MM.1S (cell line): Measurements from ENCODE around the gene COL8A2.

ENCODE experiments used
- DNase-seq: peaks from one replicate; pipeline ENCODE4 v3.0.0-alpha.2; 2015
- H2AFZ ChIP-seq: fragments of 300-600 bp; sonication (generic); 2 replicates; pipeline ENCODE4 v1.6.0; 2016; ENCODE audit warnings: antibody characterized with exemption, low read length
- H3F3A ChIP-seq: fragments of 300-600 bp; sonication (generic); 2 replicates; pipeline ENCODE4 v1.6.1; 2016; ENCODE audit warnings: mild to moderate bottlenecking, antibody characterized with exemption, low read length, moderate library complexity, mixed read lengths; ENCODE audit not compliant: insufficient read depth
- H3K27ac ChIP-seq: fragments of 300-600 bp; sonication (generic); 2 replicates; pipeline ENCODE4 v1.5.1; 2016; ENCODE audit warnings: mild to moderate bottlenecking, low read length
- H3K27me3 ChIP-seq: fragments of 300-600 bp; sonication (generic); replicated peaks from 2 replicates; pipeline ENCODE4 v1.6.0; 2016; ENCODE audit warnings: low read length; ENCODE audit not compliant: insufficient read depth
- H3K36me3 ChIP-seq: fragments of 300-600 bp; sonication (generic); replicated peaks from 2 replicates; pipeline ENCODE4 v1.6.1; 2016; ENCODE audit warnings: mild to moderate bottlenecking, low read length, mixed read lengths; ENCODE audit not compliant: insufficient read depth
- H3K4me1 ChIP-seq: fragments of 300-600 bp; sonication (generic); 2 replicates; pipeline ENCODE4 v1.6.1; 2016; ENCODE audit warnings: low read length, mixed read lengths
- H3K4me2 ChIP-seq: fragments of 300-600 bp; sonication (generic); 2 replicates; pipeline ENCODE4 v1.6.0; 2016; ENCODE audit warnings: low read depth, low read length
- H3K4me3 ChIP-seq: fragments of 300-600 bp; sonication (generic); 2 replicates; pipeline ENCODE4 v1.5.1; 2016; ENCODE audit warnings: low read length, mixed read lengths
- H3K79me2 ChIP-seq: fragments of 300-600 bp; sonication (generic); 2 replicates; pipeline ENCODE4 v1.6.1; 2016; ENCODE audit warnings: mixed run types, low read length, mixed read lengths
- H3K9ac ChIP-seq: fragments of 300-600 bp; sonication (generic); 2 replicates; pipeline ENCODE4 v1.6.1; 2016; ENCODE audit warnings: low read length, mixed read lengths
- H3K9me2 ChIP-seq: fragments of 300-600 bp; sonication (generic); replicated peaks from 2 replicates; pipeline ENCODE4 v1.6.1; 2016; ENCODE audit warnings: mild to moderate bottlenecking, low read length, mixed read lengths; ENCODE audit not compliant: insufficient read depth
- H3K9me3 ChIP-seq: fragments of 300-600 bp; sonication (generic); replicated peaks from 2 replicates; pipeline ENCODE4 v1.6.1; 2016; ENCODE audit warnings: mild to moderate bottlenecking, low read length, mixed read lengths; ENCODE audit not compliant: insufficient read depth
- H4K20me1 ChIP-seq: fragments of 300-600 bp; sonication (generic); 2 replicates; pipeline ENCODE4 v1.6.1; 2016; ENCODE audit warnings: mild to moderate bottlenecking, low read length, moderate library complexity, mixed read lengths; ENCODE audit not compliant: insufficient read depth
- EZH2 ChIP-seq: fragments of 300-600 bp; sonication (generic); optimal IDR thresholded peaks from 2 replicates; pipeline ENCODE3; 2017; ENCODE audit warnings: low read depth, mild to moderate bottlenecking, antibody characterized with exemption, low read length, mixed read lengths
- EZH2phosphoT487 ChIP-seq: fragments of 300-600 bp; sonication (generic); IDR thresholded peaks from 2 replicates; pipeline ENCODE4 v1.6.1; 2018; ENCODE audit warnings: antibody characterized with exemption, low read length
- TF ChIP-seq, protein P1 (sequence below): fragments of 300-600 bp; sonication (generic); IDR thresholded peaks from 2 replicates; pipeline ENCODE4 v1.5.1; 2016; ENCODE audit warnings: antibody characterized with exemption, low read length, mixed read lengths

COL8A2 gene

DNA sequence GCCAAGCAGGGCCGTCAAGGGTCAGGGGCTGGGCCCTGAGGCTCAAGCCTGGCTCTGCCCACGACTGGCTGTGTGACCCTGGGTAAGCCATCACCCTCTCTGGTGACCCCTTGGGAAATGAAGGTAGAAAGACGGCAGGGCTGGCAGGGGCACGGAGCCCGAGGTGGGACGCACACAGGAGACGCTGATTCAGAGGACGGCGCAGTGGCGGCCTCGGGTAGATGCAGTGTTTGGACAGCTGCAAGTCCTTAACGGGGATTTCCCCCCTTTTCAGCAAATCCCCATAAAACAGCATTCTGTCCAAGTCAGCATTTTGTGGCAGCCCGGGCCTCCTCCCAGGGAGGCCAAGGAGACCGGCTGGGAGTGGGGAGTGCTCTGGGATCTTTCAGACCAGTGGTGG lies 16.7 kb downstream of the COL8A2 start:
- no peak overlapping the region for H2AFZ ChIP-seq
- TF ChIP-seq, protein P1, sequence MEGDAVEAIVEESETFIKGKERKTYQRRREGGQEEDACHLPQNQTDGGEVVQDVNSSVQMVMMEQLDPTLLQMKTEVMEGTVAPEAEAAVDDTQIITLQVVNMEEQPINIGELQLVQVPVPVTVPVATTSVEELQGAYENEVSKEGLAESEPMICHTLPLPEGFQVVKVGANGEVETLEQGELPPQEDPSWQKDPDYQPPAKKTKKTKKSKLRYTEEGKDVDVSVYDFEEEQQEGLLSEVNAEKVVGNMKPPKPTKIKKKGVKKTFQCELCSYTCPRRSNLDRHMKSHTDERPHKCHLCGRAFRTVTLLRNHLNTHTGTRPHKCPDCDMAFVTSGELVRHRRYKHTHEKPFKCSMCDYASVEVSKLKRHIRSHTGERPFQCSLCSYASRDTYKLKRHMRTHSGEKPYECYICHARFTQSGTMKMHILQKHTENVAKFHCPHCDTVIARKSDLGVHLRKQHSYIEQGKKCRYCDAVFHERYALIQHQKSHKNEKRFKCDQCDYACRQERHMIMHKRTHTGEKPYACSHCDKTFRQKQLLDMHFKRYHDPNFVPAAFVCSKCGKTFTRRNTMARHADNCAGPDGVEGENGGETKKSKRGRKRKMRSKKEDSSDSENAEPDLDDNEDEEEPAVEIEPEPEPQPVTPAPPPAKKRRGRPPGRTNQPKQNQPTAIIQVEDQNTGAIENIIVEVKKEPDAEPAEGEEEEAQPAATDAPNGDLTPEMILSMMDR: no peak
- no peak overlapping the region for H3K9ac ChIP-seq
- no peaks in the 10 kb centered on the region for H3K9me3 ChIP-seq
- no peak overlapping the region for H3K27ac ChIP-seq
- H4K20me1 ChIP-seq: no peaks in the 10 kb centered on the region
- no peaks in the 10 kb centered on the region for H3K36me3 ChIP-seq
- H3K27me3 ChIP-seq: no peaks in the 10 kb centered on the region
- H3F3A ChIP-seq: no peaks in the 10 kb centered on the region
- no peaks in the 10 kb centered on the region for H3K4me1 ChIP-seq
- H3K79me2 ChIP-seq: no peaks in the 10 kb centered on the region
- H3K4me3 ChIP-seq: no peak overlapping the region
- no peak for DNase-seq
- H3K4me2 ChIP-seq: no peak overlapping the region
- H3K9me2 ChIP-seq: no peaks in the 10 kb centered on the region

DNA sequence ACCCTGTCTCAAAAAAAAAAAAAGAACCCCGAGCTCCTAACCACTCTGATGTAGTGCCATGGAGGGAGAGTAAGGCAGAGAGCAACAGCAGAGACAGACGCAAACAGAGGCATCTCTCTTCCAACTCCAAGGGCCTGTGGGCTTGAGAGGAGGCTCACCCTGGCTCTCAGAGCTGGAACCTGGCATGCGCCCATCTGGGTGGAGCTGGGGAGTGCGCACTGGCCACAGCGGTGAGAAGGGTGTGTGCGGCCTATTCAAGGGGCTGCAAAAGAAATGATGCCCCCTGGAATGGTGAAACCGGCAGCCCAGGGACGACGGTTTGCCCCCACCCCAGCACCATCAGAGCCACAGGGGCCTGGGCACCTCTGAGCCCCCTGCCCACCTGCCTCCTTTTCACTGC lies 17.6 kb downstream of the COL8A2 start:
- Histone ChIP-seq H3K79me2 (no peaks in the 10 kb centered on the region), H2AFZ (no peak overlapping the region), H3F3A (no peaks in the 10 kb centered on the region), H3K4me2 (no peak overlapping the region), H4K20me1 (no peaks in the 10 kb centered on the region), H3K36me3 (no peaks in the 10 kb centered on the region), H3K27me3 (no peaks in the 10 kb centered on the region), H3K9me3 (no peaks in the 10 kb centered on the region), H3K27ac (no peak overlapping the region), H3K4me3 (no peak overlapping the region), H3K9me2 (no peaks in the 10 kb centered on the region), H3K4me1 (no peaks in the 10 kb centered on the region), H3K9ac (no peak overlapping the region)
- TF ChIP-seq, protein P1: no peak
- TF ChIP-seq EZH2phosphoT487: no peak
- TF ChIP-seq EZH2: no peak
- no peak for DNase-seq

DNA sequence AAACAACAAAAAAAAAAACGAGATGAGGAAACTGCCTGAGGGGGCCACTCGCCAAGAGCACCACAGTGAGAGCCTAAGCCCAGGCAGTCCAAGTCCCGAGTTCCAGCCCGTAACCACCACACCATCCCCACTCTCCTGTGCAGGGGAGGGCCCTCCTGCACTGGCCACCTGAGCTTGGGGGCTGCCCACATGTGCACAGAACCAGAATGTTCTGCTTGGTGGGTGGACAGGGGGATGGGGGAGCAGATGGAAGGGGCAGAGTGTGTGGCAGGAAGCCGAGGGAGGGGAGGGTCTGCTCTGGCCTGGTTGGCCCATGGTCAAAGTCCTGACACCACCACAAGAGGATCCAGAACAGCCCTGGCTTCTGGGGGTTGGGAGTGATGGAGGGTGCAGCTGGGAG lies 18.8 kb downstream of the COL8A2 start:
- Histone ChIP-seq H3K9ac (no peak overlapping the region), H3K9me3 (no peaks in the 10 kb centered on the region), H2AFZ (no peak overlapping the region), H3K27me3 (no peaks in the 10 kb centered on the region), H3K79me2 (no peaks in the 10 kb centered on the region), H3K4me2 (no peak overlapping the region), H3F3A (no peaks in the 10 kb centered on the region), H3K4me1 (no peaks in the 10 kb centered on the region), H3K4me3 (no peak overlapping the region), H3K27ac (no peak overlapping the region), H3K9me2 (no peaks in the 10 kb centered on the region), H3K36me3 (no peaks in the 10 kb centered on the region), H4K20me1 (no peaks in the 10 kb centered on the region)
- TF ChIP-seq, protein P1: no peak
- TF ChIP-seq EZH2 (no peak), EZH2phosphoT487 (no peak)
- no peak for DNase-seq
